CD4-positive, CD25-positive, alpha-beta regulatory T cell (primary cell): ENCODE data around the gene TMEM181. TPM values are rescaled to one million over a fixed set of nuclear protein-coding genes. Genes with fewer than 3 reads are reported as not detected.

ENCODE experiments used
- ATAC-seq, 2 donors: fragments of 150-1000 bp; cut with Tn5 transposase; one replicate each; pipeline ENCODE4 v1.10.0; 2021; ENCODE audit warnings: low read depth in 2 of 2, moderate number of reproducible peaks in 2 of 2, moderate library complexity in 1 of 2
- DNase-seq, 3 donors: peaks; one replicate each; pipeline versions ENCODE4 v3.0.0 to v3.0.0-alpha.2; 2012 to 2022; ENCODE audit warnings: mixed read lengths in 1 of 3
- H3K27ac ChIP-seq: one replicate; pipeline ENCODE4 v1.7.0; 2013; ENCODE audit warnings: mild to moderate bottlenecking, low read length; ENCODE audit not compliant: insufficient read depth, poor library complexity, severe bottlenecking
- H3K27me3 ChIP-seq: one replicate; pipeline ENCODE4 v1.7.0; 2013; ENCODE audit warnings: low read length; ENCODE audit not compliant: control insufficient read depth, insufficient read depth
- H3K36me3 ChIP-seq: one replicate; pipeline ENCODE4 v1.7.0; 2013; ENCODE audit warnings: mild to moderate bottlenecking, low read length, moderate library complexity; ENCODE audit not compliant: control insufficient read depth, insufficient read depth
- H3K4me1 ChIP-seq: 2 replicates; pipeline ENCODE4 v1.7.0; 2013; ENCODE audit warnings: mild to moderate bottlenecking, low read length; ENCODE audit not compliant: insufficient read depth, control insufficient read depth, poor library complexity, severe bottlenecking
- H3K4me3 ChIP-seq: one replicate; pipeline ENCODE4 v1.7.0; 2013; ENCODE audit warnings: low read depth, mild to moderate bottlenecking, low read length, moderate library complexity
- H3K9me3 ChIP-seq, 2 experiments: 1 replicate in 1 of 2; 2 replicates in 1 of 2; pipeline ENCODE4 v1.7.0; 2013; ENCODE audit warnings: low read length in 2 of 2, mild to moderate bottlenecking in 1 of 2, moderate library complexity in 1 of 2; ENCODE audit not compliant: control insufficient read depth in 2 of 2
- H3K27ac Mint-ChIP-seq, 3 donors: one replicate each; pipeline ENCODE4 v1.8.0; 2020 to 2022; ENCODE audit warnings: mild to moderate bottlenecking in 3 of 3, mixed read lengths in 3 of 3, moderate library complexity in 2 of 3
- H3K27me3 Mint-ChIP-seq: one replicate; pipeline ENCODE4 v1.8.0; 2022; ENCODE audit warnings: mild to moderate bottlenecking, mixed read lengths
- H3K36me3 Mint-ChIP-seq: one replicate; pipeline ENCODE4 v1.8.0; 2020; ENCODE audit warnings: mixed read lengths
- H3K4me1 Mint-ChIP-seq, 4 donors: one replicate each; pipeline ENCODE4 v1.8.0; 2020 to 2022; ENCODE audit warnings: mixed read lengths in 4 of 4, mild to moderate bottlenecking in 1 of 4
- H3K4me3 Mint-ChIP-seq, 4 donors: one replicate each; pipeline ENCODE4 v1.8.0; 2020 to 2022; ENCODE audit warnings: mild to moderate bottlenecking in 4 of 4, mixed read lengths in 4 of 4, moderate library complexity in 3 of 4
- H3K9me3 Mint-ChIP-seq, 7 donors: one replicate each; pipeline ENCODE4 v1.8.0; 2020 to 2022; ENCODE audit warnings: mixed read lengths in 7 of 7, mild to moderate bottlenecking in 3 of 7, moderate library complexity in 2 of 7
- polyA plus RNA-seq, 4 donors: library from polyadenylated mRNA; unstranded; fragments of 300-500 nt; fragmentation: Illumina TruSeq; gene quantifications; one replicate each; pipeline ENCODE4 v1.2.3, GENCODE V29; 2021
- total RNA-seq: library from RNA; stranded (reverse); gene quantifications from one replicate; pipeline ENCODE4 v1.2.3, GENCODE V29; 2022

TMEM181 gene
- total and polyA plus RNA-seq, 5 donors from 2014 or later, result 4.9 to 21.2 (median 5.6) TPM

DNA sequence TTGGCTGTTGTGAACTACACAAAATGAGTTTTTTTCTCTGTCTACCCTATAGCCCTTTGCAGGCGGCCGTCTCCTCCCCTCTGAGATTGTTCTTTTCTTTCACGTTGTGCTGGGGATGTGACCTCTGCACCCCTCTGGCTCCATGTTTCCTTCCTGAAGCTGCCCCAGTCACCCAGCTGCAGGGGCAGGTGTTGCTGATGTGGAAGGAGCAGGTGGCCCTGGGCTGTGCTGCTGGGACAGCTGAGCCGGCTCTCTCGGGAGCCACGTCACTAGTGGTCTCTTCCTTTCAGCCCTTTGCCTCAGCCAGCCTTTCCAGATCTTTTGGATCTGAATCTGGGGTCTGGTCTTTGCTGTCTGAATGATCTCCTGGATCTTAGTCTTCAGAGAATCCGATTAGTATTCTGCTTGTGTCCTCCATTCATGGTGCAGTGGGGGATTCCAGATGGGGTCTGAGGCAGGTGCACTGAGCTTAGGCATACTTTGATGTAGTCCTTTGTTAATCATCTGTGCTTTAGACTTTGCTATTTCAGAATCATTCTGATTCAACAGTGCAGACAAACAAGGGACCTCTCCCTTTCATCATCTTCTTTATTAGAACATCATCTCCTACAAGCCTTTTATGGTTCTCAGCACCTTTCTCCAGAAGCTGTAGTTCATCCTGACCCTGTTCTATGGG, 31.4 kb downstream of the TMEM181 start:
- Histone ChIP-seq H3K27ac (no peak overlapping the region), H3K36me3 (peaks cover 92% of the 10 kb centered on the region), H3K4me1 (no peaks in the 10 kb centered on the region), H3K4me3 (no peak overlapping the region), H3K27me3 (no peaks in the 10 kb centered on the region), H3K9me3 (no peaks in the 10 kb centered on the region)
- peak overlapping the region in 1 of 3 donors; percentile 10 for H3K27ac Mint-ChIP-seq
- H3K4me3 Mint-ChIP-seq, result no peak overlapping the region
- H3K36me3 Mint-ChIP-seq, result peaks cover 64% of the 10 kb centered on the region
- peaks cover 0 to 1% (median 0%) of the 10 kb centered on the region in 7 donors for H3K9me3 Mint-ChIP-seq
- no peaks in the 10 kb centered on the region for H3K27me3 Mint-ChIP-seq
- ATAC-seq (no peak), DNase-seq (no peak)
- peaks cover 0 to 12% (median 4%) of the 10 kb centered on the region in 4 donors for H3K4me1 Mint-ChIP-seq

- Mint-ChIP-seq H3K27ac (peak overlapping the region in 1 of 3 donors; percentile 10), H3K4me1 (peaks cover 0 to 14% (median 5%) of the 10 kb centered on the region in 4 donors), H3K4me3 (no peak overlapping the region), H3K27me3 (no peaks in the 10 kb centered on the region), H3K36me3 (peaks cover 66% of the 10 kb centered on the region), H3K9me3 (peaks cover 0 to 1% (median 0%) of the 10 kb centered on the region in 7 donors)
- Histone ChIP-seq H3K36me3 (peaks cover 92% of the 10 kb centered on the region), H3K27me3 (no peaks in the 10 kb centered on the region), H3K9me3 (no peaks in the 10 kb centered on the region), H3K4me3 (no peak overlapping the region), H3K4me1 (no peaks in the 10 kb centered on the region), H3K27ac (no peak overlapping the region)
- DNase-seq (no peak), ATAC-seq (no peak)
Observed at GRCh38 chr6:158591810-158592209, 31.9 kb downstream of the TMEM181 start.

DNA sequence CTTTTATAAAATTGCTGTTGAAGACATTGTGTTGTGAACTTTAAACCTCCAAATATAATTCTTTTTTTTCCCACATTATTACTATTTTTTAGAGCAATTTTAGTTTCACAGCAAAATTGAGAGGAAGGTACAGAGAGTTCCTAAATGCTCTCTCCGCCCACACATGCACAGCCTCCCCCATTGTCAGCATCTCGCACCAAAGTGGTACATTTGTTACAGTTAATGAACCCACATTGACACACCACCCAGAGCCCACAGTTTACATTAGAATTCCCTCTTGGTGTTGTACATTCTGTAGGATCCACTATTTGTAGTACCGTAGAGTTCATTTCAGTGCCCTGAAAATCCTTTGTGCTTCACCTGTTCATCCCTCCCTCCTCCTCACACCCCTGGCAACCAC, 33.8 kb downstream of the TMEM181 start:
- H3K27me3 ChIP-seq, result no peaks in the 10 kb centered on the region
- no peak overlapping the region for H3K4me3 Mint-ChIP-seq
- H3K27ac ChIP-seq, result no peak overlapping the region
- H3K36me3 Mint-ChIP-seq, result peaks cover 56% of the 10 kb centered on the region
- peak overlapping the region in 1 of 3 donors; percentile 31 for H3K27ac Mint-ChIP-seq
- DNase-seq, result no peak
- peaks cover 0 to 18% (median 5%) of the 10 kb centered on the region in 4 donors for H3K4me1 Mint-ChIP-seq
- H3K27me3 Mint-ChIP-seq, result no peaks in the 10 kb centered on the region
- ATAC-seq, result no peak
- H3K9me3 ChIP-seq, result no peaks in the 10 kb centered on the region
- H3K4me1 ChIP-seq, result no peaks in the 10 kb centered on the region
- H3K9me3 Mint-ChIP-seq, result no peaks in the 10 kb centered on the region
- H3K4me3 ChIP-seq, result no peak overlapping the region
- peaks cover 89% of the 10 kb centered on the region for H3K36me3 ChIP-seq

- H3K36me3 ChIP-seq, result peaks cover 87% of the 10 kb centered on the region
- peaks cover 0 to 20% (median 5%) of the 10 kb centered on the region in 4 donors for H3K4me1 Mint-ChIP-seq
- no peak overlapping the region for H3K4me3 ChIP-seq
- no peak overlapping the region for H3K4me3 Mint-ChIP-seq
- H3K27me3 ChIP-seq, result no peaks in the 10 kb centered on the region
- no peaks in the 10 kb centered on the region for H3K9me3 ChIP-seq
- no peak overlapping the region for H3K27ac ChIP-seq
- peak in 1 of 2 donors; percentile 48 for ATAC-seq
- peak overlapping the region in 1 of 3 donors; percentile 48 for H3K27ac Mint-ChIP-seq
- peaks cover 49% of the 10 kb centered on the region for H3K36me3 Mint-ChIP-seq
- H3K27me3 Mint-ChIP-seq, result no peaks in the 10 kb centered on the region
- H3K9me3 Mint-ChIP-seq, result no peaks in the 10 kb centered on the region
- peak in 2 of 3 donors; percentile 17 to 52 for DNase-seq
- H3K4me1 ChIP-seq, result no peaks in the 10 kb centered on the region
Observed at GRCh38 chr6:158595223-158595622, 35.3 kb downstream of the TMEM181 start.

DNA sequence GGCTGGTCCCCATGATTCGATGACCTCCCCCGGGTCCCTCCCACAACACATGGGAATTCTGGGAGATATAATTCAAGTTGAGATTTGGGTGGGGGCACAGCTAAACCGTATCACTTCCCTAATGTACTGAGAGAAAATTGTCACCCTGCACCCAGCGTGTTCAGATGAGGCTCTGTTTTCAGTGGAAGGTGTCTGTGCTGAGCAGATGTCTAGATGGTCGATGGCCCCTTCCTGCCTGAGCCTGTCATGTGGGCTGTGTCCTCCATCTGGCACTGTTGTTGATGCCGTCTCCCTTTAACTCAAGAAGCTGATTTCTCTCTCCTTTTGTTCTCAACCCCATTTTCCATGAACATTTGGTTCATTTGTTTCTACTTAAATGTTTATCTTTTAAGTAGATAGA, 37.0 kb downstream of the TMEM181 start:
- DNase-seq (no peak), ATAC-seq (no peak)
- H3K27me3 Mint-ChIP-seq, result no peaks in the 10 kb centered on the region
- peaks cover 34% of the 10 kb centered on the region for H3K36me3 Mint-ChIP-seq
- no peaks in the 10 kb centered on the region for H3K9me3 Mint-ChIP-seq
- H3K27ac Mint-ChIP-seq, result peak overlapping the region in 1 of 3 donors; percentile 21
- H3K4me3 Mint-ChIP-seq, result no peak overlapping the region
- Histone ChIP-seq H3K27me3 (no peaks in the 10 kb centered on the region), H3K9me3 (no peaks in the 10 kb centered on the region), H3K4me1 (no peaks in the 10 kb centered on the region), H3K36me3 (peaks cover 75% of the 10 kb centered on the region), H3K27ac (no peak overlapping the region), H3K4me3 (no peak overlapping the region)
- H3K4me1 Mint-ChIP-seq, result peaks cover 2 to 13% (median 5%) of the 10 kb centered on the region in 4 donors

DNA sequence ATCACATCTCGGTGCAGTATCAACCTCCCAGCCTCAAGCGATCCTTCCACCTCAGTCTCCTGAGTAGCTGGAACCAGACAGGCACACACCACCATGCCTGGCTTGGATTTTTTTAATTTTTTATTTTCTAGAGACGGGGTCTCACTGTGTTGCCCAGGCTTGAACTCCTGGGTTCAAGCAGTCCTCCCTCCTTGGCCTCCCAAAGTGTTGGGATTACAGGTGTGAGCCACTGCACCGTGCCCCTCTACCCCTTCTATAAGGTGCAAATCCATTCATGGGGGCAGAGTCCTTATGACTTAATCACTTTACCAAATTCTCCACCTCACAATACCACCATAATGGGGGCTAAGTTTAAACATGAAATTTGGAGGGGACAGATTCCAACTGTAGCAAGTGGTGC, 37.7 kb downstream of the TMEM181 start:
- H3K27me3 Mint-ChIP-seq, result no peaks in the 10 kb centered on the region
- no peak for ATAC-seq
- no peaks in the 10 kb centered on the region for H3K9me3 Mint-ChIP-seq
- no peak for DNase-seq
- H3K4me1 ChIP-seq, result no peaks in the 10 kb centered on the region
- H3K4me3 Mint-ChIP-seq, result no peak overlapping the region
- H3K36me3 Mint-ChIP-seq, result peaks cover 36% of the 10 kb centered on the region
- peaks cover 5 to 13% (median 6%) of the 10 kb centered on the region in 4 donors for H3K4me1 Mint-ChIP-seq
- H3K4me3 ChIP-seq, result no peak overlapping the region
- H3K27me3 ChIP-seq, result no peaks in the 10 kb centered on the region
- H3K27ac ChIP-seq, result no peak overlapping the region
- H3K36me3 ChIP-seq, result peaks cover 74% of the 10 kb centered on the region
- H3K27ac Mint-ChIP-seq, result no peak overlapping the region
- no peaks in the 10 kb centered on the region for H3K9me3 ChIP-seq

DNA sequence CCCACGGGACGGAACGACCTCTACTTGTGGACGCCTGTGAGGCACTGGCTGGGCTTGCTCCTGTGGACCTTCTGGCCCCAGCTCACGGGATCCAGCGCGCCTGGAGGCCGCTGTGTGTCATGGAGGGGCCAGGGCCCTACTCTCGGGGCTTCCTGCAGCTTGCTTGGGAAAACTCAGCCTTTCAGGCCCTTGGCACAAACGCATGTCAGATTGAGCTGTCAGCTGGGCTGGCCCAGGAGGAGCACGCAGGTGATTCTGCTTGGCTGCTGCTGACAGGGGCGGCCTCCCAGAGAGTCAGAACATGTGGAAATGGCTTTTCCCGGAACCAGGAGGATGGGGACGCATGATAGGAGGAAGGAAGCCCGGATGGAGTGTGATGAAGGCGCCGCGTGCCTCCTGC, 39.7 kb downstream of the TMEM181 start:
- peaks cover 34% of the 10 kb centered on the region for H3K36me3 Mint-ChIP-seq
- H3K4me3 ChIP-seq, result no peak overlapping the region
- no peak for ATAC-seq
- no peak overlapping the region for H3K4me3 Mint-ChIP-seq
- DNase-seq, result no peak
- no peaks in the 10 kb centered on the region for H3K4me1 ChIP-seq
- no peaks in the 10 kb centered on the region for H3K9me3 Mint-ChIP-seq
- no peaks in the 10 kb centered on the region for H3K27me3 ChIP-seq
- H3K9me3 ChIP-seq, result no peaks in the 10 kb centered on the region
- no peak overlapping the region for H3K27ac ChIP-seq
- peak overlapping the region in 1 of 3 donors; percentile 15 for H3K27ac Mint-ChIP-seq
- peaks cover 67% of the 10 kb centered on the region for H3K36me3 ChIP-seq
- no peaks in the 10 kb centered on the region for H3K27me3 Mint-ChIP-seq
- H3K4me1 Mint-ChIP-seq, result peaks cover 5 to 16% (median 13%) of the 10 kb centered on the region in 4 donors
